GM19099 (cell line): Measurements from ENCODE around the gene BMP5.

Experiments used
- POLR2A ChIP-seq: IDR thresholded peaks from 3 replicates; pipeline ENCODE4 v1.6.1; 2011; ENCODE audit warnings: low read depth; ENCODE audit not compliant: insufficient read length; ENCODE audit errors: extremely low read depth

BMP5 gene

GRCh38 chr6:55785273-55785672 lies 90.1 kb downstream of the BMP5 start:
- TF ChIP-seq POLR2A, result no peak

- TF ChIP-seq POLR2A, result no peak
These were observed 93.1 kb downstream of the BMP5 start for GRCh38 chr6:55782275-55782674.

GRCh38 chr6:55778705-55779104 lies 96.7 kb downstream of the BMP5 start:
- no peak for TF ChIP-seq POLR2A

GRCh38 chr6:55777469-55777868 lies 97.9 kb downstream of the BMP5 start:
- TF ChIP-seq POLR2A, result no peak

DNA sequence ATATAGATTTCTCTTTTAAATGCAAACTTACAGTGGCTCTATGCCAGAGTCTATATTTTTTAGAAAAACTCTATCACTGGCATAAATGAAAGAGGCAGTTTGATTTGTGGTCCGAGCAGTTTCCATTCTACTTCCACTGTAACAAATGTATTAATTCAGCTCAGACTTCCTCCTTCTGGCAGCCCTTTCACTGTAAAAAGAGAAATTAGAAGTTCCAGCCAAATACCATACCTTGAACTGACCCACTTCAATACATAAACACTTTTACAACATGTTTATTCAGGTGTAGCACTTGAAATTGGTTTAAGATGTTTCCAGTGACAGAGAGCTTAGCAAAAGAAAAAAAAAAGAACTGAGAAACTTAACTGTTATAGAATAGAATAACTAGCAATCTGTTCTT lies 99.3 kb downstream of the BMP5 start:
- no peak for TF ChIP-seq POLR2A

DNA sequence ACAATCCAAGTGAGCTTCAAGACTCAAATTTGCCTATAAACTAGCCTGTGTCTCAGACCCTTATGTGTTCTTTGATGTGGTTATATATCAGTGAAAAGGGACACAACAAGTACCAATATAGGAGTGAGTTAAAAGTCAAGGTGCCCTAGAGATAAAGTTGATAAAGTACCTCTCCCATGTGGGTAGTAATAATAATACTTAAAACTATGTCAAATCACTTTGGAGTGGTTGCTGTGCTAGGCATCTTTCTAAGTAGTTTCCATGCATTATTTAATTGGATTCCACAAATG lies 100.4 kb downstream of the BMP5 start:
- TF ChIP-seq POLR2A, result no peak

DNA sequence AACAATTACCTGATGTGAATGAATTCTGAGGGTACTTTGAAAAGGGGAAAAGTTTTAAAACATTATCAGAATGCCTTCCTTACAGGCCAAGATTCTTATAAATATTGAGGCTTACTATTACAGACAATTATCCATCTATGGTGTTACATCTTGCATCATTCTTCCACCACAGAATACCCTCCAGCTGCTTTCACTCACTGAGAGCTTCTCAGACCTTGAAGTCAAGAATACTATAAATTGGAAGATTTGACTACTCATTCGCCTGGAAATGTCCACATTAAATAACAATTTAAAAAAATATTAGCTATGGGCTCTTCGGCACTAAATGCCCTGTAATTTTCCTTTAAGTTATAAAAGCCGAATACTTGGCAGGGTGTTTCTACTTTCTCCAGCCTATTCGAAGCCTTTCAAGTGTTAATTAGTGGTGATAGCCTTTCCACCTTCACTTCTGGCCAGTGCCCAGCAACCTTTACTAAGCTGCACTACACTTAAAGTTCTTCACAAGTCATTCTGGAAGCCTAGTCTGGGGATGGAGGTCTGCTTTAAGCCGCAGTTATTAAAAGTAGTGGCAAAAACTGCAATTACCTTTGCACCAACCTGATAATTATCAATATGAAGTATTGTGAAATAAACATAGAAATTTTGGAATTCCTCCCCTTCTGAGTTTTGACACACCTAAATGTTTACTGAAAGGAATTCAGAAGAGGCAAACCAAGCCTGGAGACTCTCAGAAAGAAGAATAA lies 100.9 kb downstream of the BMP5 start:
- no peak for TF ChIP-seq POLR2A

DNA sequence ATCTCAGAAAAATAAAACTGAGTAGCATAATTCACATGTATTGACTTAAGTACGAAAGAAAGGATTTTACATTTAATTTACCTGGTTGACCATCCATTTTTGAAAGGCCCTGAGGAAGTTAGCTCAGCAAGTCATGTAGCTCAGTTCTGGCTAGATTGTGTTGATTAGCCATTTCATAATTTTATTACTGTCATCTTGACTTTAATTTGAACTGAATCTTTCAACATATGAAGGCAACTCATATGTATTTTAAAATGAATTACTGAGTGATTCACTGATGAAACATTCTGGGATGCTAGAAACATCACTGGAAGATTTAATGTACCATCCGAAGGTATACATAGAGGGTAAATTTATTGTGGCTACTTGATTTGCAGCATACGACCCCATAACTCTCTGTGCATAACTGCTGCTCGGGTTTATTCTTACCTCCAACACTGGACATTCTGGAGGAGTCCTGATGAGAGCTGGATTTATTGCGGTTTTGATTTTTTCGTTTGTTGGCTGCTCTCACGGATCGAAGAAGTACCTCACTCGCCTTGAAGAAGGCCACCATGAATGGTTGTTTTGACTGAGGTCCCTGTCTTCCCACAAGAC lies 101.7 kb downstream of the BMP5 start:
- no peak for TF ChIP-seq POLR2A

DNA sequence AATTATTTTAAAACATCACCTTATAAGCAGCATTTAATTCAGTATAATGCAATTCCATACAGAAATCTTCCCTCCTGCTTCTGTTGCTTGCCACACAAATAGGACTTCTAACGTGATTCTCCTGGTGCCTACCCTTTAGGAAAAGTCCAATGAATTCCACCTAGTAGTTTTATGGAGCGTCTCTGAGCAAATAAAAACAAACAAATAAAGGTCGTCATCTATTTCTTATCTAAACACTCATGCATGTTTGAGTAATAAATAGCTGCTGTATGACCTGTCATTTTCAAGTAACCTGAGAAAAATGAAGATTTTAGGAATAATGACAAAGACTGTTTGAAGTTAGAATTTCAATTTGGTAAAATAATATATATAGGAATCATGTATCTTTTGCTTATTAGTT lies 102.7 kb downstream of the BMP5 start:
- TF ChIP-seq POLR2A, result no peak

- TF ChIP-seq POLR2A, result no peak
These were observed 115.9 kb downstream of the BMP5 start for GRCh38 chr6:55759536-55759935.

- TF ChIP-seq POLR2A, result no peak
These were observed 117.0 kb downstream of the BMP5 start for GRCh38 chr6:55758156-55758937.

DNA sequence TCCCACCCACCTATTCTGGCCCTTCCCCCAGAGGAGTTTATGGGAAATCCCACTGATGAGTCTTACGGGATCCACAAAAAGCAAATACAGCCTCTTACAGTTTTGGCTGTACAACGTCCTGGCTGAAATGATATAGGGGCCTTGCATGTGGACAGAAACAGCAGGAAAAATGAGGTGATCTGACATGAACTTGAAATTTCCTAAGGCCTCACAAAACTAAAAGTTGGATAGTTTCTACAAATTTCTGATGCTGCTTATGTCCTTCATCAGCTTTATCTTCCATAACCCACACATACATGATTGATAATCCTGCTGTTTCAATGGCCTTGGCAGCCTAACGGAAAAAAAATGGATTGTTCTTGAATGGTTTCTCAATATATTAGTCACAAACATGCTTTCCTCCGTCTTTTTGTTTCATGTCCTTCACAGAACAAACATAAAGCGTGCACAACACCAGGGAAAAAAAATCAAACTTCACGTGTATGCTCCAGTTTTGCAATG lies 118.8 kb downstream of the BMP5 start:
- no peak for TF ChIP-seq POLR2A

DNA sequence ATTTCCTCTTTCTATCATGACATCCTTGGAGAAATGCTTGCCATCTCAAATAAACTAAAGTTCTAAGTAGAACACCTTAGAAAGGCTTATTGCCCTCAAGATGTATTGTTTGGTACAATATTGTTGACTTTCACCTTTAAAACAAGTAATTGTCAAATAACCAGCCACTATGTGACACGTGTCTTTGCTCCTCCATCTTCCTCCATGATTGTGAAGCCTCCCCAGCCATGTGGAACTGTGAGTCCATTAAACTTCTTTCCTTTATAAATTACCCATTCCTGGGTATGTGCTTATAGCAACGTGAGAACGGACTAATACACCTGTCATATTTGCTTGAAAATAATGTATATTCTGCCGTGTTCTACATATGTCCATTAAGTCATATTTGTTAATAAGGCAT lies 126.5 kb downstream of the BMP5 start:
- TF ChIP-seq POLR2A, result no peak

GRCh38 chr6:55746473-55746872 lies 128.9 kb downstream of the BMP5 start:
- no peak for TF ChIP-seq POLR2A

DNA sequence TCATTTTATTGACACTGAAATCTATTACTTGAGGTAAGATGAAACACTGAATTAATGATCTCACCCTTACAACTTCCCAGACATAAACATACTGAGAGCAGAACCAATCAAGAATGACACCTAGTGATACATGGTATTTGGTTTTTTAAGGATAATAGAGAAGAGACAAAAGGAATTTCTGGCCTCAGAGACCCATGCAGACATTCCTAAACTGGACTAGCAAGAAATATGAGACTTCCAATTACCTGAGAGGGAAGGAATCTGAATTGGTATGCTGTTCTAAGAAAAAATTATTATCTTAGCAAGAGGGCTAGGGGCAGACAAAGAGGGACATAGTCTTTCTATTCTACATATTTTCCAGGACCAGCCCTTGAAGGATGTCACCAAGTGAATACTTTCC lies 141.1 kb downstream of the BMP5 start:
- no peak for TF ChIP-seq POLR2A

- TF ChIP-seq POLR2A, result no peak
These were observed 145.7 kb downstream of the BMP5 start for GRCh38 chr6:55729665-55730064.
